HG02623 (cell line): ENCODE measurements around the gene KLF18.
"Not testable (repeated sequence)": the region's sequence is repeated elsewhere in the genome, so short reads cannot be mapped to it uniquely, and the experiment has no call there.

Experiments used
- ATAC-seq: cut with Tn5 transposase; IDR thresholded peaks from one replicate; pipeline ENCODE4 v1.9.1; 2021; ENCODE audit warnings: moderate library complexity; ENCODE audit not compliant: unreplicated experiment

KLF18 gene

GRCh38 chr1:44141531-44141930 is at the start of gene KLF18:
Gene KLF18 (minus strand): TSS chr1:44141631. CDS start chr1:44141631, 0 bp downstream.
- no peak for ATAC-seq

DNA sequence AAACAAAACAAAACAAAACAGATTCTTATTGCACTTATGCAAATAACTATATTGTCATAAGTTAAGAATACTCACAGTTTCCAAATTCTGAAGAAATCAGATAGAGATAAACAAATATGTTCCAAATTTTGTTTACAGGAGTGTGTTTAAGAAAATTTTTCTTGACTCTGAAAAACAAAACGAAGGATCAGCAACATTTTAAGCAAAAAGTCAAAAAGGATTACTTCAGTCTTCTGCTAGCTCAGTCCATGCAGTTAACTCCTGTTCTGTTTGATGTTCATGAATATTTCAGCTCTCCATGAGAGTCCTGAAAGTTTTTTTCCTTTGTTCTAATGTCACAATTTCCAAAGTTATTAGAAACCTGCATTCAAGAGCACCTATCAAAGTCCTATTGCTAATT is 33.2 kb upstream of the KLF18 start:
- no peak for ATAC-seq

DNA sequence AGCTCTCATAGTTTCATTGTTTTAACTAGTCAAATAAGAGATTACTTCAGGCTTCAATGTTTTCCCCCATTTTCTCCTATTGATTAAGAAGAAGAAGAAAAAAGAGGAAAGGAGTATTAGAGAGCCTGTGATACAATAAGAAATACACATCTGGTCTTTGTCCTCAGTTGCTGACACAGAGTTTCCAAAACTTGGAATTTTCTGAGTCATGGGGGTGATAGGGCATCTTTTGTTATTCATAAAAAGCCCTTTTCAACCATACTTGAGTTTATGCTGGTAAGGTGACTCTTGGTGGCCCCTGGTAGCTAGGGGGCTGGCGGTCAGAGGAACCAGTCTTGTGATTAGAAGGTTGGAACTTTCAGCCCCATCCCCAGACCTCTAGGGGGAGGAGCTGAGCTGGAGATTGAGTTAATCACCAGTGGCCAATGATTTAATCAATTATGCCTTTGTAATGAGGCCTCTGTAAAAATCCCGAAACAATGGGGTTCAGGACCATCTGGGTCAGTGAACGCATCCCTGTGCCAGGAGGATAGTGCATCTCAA is 28.9 kb upstream of the KLF18 start:
- ATAC-seq = no peak

DNA sequence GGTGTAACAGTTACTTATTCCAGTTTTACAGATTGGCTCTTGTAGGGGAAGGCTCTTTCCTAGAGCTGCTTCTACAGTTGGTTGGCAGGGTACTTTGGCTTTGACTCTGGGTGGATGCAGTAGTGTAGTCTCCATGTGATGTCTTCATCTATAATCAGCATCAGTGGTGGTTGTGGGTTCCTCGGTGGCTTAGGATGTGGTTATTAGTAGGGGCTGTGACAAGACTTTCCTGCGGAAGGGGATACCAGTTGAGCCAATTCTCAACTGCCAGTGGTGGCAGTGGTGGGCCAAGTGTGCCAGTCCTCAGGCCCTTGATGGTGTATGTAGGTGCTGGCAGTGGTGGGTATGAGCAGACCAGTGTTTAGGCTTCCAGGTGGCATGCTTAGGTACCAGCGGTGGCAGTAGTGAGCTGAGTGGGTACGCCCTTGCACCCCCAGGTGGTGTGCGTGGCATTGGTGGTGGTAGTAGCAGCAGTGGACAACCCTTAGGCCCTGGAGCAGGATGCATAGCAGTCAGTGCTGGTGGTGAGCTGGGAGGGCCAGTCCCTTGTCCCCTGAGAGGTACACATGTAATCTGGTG is 27.2 kb upstream of the KLF18 start:
- ATAC-seq = no peak

GRCh38 chr1:44161546-44161945 is 20.1 kb upstream of the KLF18 start:
- ATAC-seq = no peak

DNA sequence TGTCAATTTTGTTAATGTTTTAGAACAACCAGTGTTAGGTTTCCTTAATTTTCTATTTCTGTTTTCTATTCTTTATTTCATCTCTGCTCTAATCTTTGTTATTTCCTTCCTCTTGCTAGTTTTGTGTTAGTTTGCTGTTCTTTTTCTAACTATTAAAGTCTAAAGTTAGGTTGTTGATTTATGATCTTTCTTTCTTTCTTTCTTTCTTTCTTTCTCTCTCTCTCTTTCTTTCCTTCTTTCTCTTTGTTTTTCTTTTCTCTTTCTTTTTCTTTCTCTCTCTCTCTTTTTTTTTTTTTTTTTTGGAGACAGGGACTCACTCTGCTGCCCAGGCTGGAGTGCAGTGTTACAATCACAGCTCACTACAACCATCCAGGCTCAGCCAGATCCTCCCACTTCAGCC is 17.4 kb upstream of the KLF18 start:
- no peak for ATAC-seq

- no peak for ATAC-seq
Measured at GRCh38 chr1:44157903-44158302, 16.5 kb upstream of the KLF18 start.

GRCh38 chr1:44154049-44154448 is 12.6 kb upstream of the KLF18 start:
- ATAC-seq = no peak

- ATAC-seq = no peak
Measured at GRCh38 chr1:44152692-44153091, 11.3 kb upstream of the KLF18 start.

- no peak for ATAC-seq
Measured at GRCh38 chr1:44151808-44152207, 10.4 kb upstream of the KLF18 start.

GRCh38 chr1:44151332-44151731 is 9.9 kb upstream of the KLF18 start:
- ATAC-seq = no peak

GRCh38 chr1:44147582-44147981 is 6.2 kb upstream of the KLF18 start:
- no peak for ATAC-seq

DNA sequence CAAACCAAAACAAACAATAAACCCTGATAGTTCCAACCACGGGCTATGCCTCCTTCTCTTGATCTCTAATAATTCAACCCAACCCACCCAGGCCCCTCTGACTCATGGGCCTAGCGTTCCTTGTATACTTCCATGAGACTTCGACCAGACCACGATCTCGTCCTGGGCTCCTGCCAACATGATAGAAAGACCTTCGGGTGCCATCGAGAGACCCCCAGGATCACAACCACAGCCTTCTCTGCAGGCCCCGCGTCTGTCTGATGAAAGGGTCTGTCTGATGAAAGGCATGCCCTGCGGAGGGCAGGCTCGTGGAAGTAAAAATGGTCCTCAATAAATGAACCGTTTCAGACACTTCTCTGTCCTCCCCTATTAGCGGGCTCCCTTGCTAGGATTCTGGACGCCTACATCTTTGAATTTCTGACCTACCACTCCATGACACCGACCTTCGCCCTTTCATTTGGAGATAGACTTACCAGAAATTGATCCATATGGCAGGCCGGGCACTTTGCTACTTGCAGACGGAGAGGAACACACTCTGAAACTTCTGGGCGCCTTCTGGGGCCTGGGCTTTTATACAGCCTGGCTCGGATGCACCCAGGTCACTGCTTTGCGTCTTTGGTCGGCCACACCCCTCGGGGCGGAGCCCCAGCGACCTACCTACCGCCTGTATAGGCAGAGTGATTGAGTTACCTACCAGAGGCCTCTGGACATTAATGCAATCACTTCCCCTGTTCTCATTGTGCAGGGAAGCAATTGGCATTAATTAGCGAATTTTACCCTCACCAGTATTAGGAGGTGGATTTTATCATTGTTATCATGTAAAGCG is 5.3 kb upstream of the KLF18 start:
- no peak for ATAC-seq

DNA sequence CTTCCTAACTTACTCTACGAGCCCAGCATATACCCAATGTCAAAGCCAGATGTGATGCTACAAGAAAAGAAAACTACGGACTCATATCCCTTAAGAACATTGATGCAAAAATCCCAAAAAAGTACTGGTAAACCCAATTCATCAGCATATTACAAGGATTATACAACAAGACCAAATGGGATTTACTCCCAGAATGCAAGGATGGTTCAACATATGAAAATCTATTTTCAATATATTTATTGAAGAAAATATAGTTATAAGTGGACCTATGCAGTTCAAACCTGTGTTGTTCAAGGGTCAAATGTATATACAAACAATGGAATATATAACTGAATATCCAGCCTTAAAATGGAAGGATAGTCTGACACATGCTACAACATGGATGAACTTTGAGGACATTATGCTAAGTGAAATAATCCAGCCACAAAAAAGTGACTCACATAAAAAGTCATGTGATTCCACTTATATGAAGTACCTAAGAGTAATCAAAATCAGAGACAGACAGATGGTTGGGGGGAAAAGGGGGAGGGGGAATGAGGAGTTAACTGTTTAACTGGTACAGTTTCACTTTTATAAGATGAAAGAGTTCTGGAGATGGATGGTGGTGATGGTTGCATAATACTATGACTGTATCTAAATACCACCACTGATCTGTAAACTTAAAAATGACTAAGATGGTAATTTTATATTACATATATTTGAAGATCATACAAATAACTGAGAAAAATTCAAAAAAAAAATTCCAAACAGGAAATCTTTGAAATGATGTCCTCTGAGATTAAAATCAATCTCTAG is 3.7 kb upstream of the KLF18 start:
- ATAC-seq = no peak

DNA sequence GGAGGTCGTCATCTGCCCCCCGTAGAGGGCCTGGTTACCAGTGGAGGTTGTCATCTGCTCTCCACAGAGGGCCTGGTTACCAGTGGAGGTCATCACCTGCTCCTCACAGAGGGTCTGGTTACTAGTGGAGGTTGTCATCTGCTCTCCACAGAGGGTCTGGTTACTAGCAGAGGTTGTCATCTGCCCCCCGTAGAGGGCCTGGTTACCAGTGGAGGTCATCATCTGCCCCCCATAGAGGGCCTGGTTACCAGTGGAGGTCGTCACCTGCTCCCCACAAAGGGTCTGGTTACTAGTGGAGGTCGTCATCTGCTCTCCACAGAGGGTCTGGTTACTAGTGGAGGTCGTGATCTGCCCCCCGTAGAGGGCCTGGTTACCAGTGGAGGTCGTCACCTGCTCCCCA is 1.9 kb downstream of the KLF18 start:
- not testable (repeated sequence) for ATAC-seq

GRCh38 chr1:44138239-44138638 is 3.2 kb downstream of the KLF18 start:
- no peak for ATAC-seq

GRCh38 chr1:44135886-44136285 is 5.5 kb downstream of the KLF18 start:
- ATAC-seq = no peak

DNA sequence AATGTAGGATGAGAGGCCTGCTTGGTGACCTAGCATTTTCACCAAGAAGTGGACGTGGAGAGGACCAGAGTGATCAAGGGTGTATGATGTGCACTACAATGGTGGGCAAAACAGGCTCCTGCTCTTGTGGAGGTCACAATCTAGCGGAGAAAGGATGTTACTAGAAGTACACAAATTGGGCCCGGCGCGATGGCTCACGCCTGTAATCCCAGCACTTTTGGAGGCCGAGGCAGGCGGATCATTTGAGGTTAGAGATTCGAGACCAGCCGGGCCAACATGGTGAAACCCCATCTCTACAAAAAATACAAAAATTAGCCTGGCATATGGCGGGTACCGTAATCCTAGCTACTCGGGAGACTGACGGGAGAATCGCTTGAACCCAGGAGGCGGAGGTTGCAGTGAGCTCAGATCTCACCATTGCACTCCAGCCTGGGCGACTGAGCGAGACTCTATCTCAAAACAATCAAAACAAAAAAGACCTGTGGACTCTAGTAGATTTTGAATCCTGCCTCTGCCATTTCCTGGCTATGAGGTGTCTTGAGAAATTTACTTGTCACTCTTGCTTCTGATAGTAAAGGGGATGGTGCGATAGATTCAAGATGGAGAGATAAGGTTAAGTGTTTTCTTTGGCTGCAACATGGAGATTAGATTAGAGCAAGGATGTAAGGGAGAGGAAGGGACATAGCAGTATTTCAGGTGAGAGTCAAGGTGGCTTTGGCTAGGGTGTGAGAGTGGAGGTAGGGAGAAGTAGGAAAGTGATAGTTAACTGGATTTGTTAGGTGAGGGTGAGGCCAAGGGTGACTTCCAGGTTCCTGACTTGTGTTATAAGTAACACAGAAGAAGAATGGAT is 7.1 kb downstream of the KLF18 start:
- no peak for ATAC-seq

DNA sequence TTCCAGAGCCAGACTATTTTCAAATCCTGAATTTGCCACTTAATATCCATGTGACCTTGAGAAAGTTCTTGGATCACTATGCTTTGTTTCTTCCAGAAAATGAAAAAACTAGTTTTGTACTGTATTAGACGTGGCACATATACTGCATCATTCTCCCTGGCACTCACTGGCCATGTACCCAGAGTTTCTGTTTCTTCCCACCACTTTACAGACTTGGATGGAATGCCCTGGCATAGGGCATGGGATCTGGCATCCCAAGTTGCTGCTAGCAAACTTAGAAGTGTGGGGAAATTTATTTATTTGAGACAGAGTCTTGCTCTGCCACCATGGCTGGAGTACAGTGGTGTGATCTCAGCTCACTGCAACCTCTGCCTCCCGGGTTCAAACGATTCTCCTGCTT is 10.0 kb downstream of the KLF18 start:
- ATAC-seq = no peak

GRCh38 chr1:44129616-44130500 is 11.6 kb downstream of the KLF18 start:
- no peak for ATAC-seq
